Measurements from ENCODE around the gene CD59. TPM values are rescaled to one million over a fixed set of nuclear protein-coding genes. Genes with fewer than 3 reads are reported as not detected.
"Not testable (repeated sequence)": the region's sequence is repeated elsewhere in the genome, so short reads cannot be mapped to it uniquely, and the experiment has no call there.

The CD59 gene
- polyA plus RNA-seq, 1 donor, result 105 TPM

GRCh38 chr11:33742249-33742851, 6.1 kb upstream of the CD59 start:
- DNase-seq (ENCODE audit: low read depth), result no peak

- DNase-seq (ENCODE audit: low read depth), result no peak
These were observed 5.6 kb upstream of the CD59 start for GRCh38 chr11:33741806-33742205.

GRCh38 chr11:33737362-33737821, 1.2 kb upstream of the CD59 start:
- no peak for DNase-seq (ENCODE audit: low read depth)

GRCh38 chr11:33735271-33736147, 714 bp downstream of the CD59 start:
- no peak for DNase-seq (ENCODE audit: low read depth)

- no peak for DNase-seq (ENCODE audit: low read depth)
These were observed 1.6 kb downstream of the CD59 start for GRCh38 chr11:33734441-33735270.

- no peak for DNase-seq (ENCODE audit: low read depth)
These were observed 2.2 kb downstream of the CD59 start for GRCh38 chr11:33733980-33734379.

GRCh38 chr11:33731723-33732531, 4.3 kb downstream of the CD59 start:
- no peak for DNase-seq (ENCODE audit: low read depth)

GRCh38 chr11:33730716-33731115, 5.5 kb downstream of the CD59 start:
- DNase-seq (ENCODE audit: low read depth), result no peak

GRCh38 chr11:33729072-33729664, 7.1 kb downstream of the CD59 start:
- DNase-seq (ENCODE audit: low read depth), result not testable (repeated sequence)

- DNase-seq (ENCODE audit: low read depth), result not testable (repeated sequence)
These were observed 8.7 kb downstream of the CD59 start for GRCh38 chr11:33727539-33727938.

- no peak for DNase-seq (ENCODE audit: low read depth)
These were observed 10.7 kb downstream of the CD59 start for GRCh38 chr11:33725496-33725895.

GRCh38 chr11:33724644-33725035, 11.6 kb downstream of the CD59 start:
- no peak for DNase-seq (ENCODE audit: low read depth)

- DNase-seq (ENCODE audit: low read depth), result no peak
These were observed 12.9 kb downstream of the CD59 start for GRCh38 chr11:33723238-33723881.

- no peak for DNase-seq (ENCODE audit: low read depth)
These were observed 13.5 kb downstream of the CD59 start for GRCh38 chr11:33722590-33723234.

- DNase-seq (ENCODE audit: low read depth), result no peak
These were observed 14.2 kb downstream of the CD59 start for GRCh38 chr11:33721984-33722383.

- DNase-seq (ENCODE audit: low read depth), result no peak
These were observed 14.8 kb downstream of the CD59 start for GRCh38 chr11:33721426-33721825.

- DNase-seq (ENCODE audit: low read depth), result no peak
These were observed 16.6 kb downstream of the CD59 start for GRCh38 chr11:33719587-33719986.

GRCh38 chr11:33718440-33718839, 17.8 kb downstream of the CD59 start:
- DNase-seq (ENCODE audit: low read depth), result no peak

- no peak for DNase-seq (ENCODE audit: low read depth)
These were observed 20.0 kb downstream of the CD59 start for GRCh38 chr11:33716243-33716642.

- DNase-seq (ENCODE audit: low read depth), result no peak
These were observed 22.3 kb downstream of the CD59 start for GRCh38 chr11:33713856-33714398.

Measured in forelimb muscle (tissue), 1 donor.